OCI-LY3 (cell line): ENCODE data around the gene ERC2.
A peak's percentile ranks its signal among the peaks of the same experiment; 100 is the strongest.

Experiments used
- H2AFZ ChIP-seq: fragments of 200-600, 300-600 bp; shearing (Covaris generic); 2 replicates; pipeline ENCODE4 v1.6.0; 2014; ENCODE audit warnings: antibody characterized with exemption, low read depth, low read length
- H3K27ac ChIP-seq: fragments of 200-600, 300-600 bp; sonication (generic); 2 replicates; pipeline ENCODE4 v1.5.1; 2014; ENCODE audit warnings: mild to moderate bottlenecking, low read length, moderate library complexity, mixed read lengths
- H3K27me3 ChIP-seq: fragments of 200-600, 300-600 bp; sonication (generic); 2 replicates; pipeline ENCODE4 v1.6.1; 2014; ENCODE audit warnings: low read depth, low read length, mixed read lengths
- H3K36me3 ChIP-seq: fragments of 200-600, 300-600 bp; sonication (generic); replicated peaks from 2 replicates; pipeline ENCODE3; 2014; ENCODE audit warnings: low read depth, low read length, mixed read lengths
- H3K4me1 ChIP-seq: fragments of 300-600, 200-600 bp; sonication (generic); 2 replicates; pipeline ENCODE4 v1.6.1; 2014; ENCODE audit warnings: low read length, mixed read lengths
- H3K4me2 ChIP-seq: fragments of 200-600, 300-600 bp; sonication (generic); 2 replicates; pipeline ENCODE4 v1.6.1; 2014; ENCODE audit warnings: low read length, mixed read lengths
- H3K4me3 ChIP-seq: fragments of 300-600, 200-600 bp; sonication (generic); 2 replicates; pipeline ENCODE4 v1.5.1; 2014; ENCODE audit warnings: antibody characterized with exemption, mild to moderate bottlenecking, low read length, moderate library complexity
- H3K79me2 ChIP-seq: fragments of 300-600, 200-600 bp; shearing (Covaris generic); 2 replicates; pipeline ENCODE4 v1.6.1; 2014; ENCODE audit warnings: mild to moderate bottlenecking, low read length, mixed read lengths
- H3K9ac ChIP-seq: fragments of 300-600, 200-600 bp; shearing (Covaris generic); 2 replicates; pipeline ENCODE4 v1.6.0; 2014; ENCODE audit warnings: mild to moderate bottlenecking, low read length, moderate library complexity
- H3K9me3 ChIP-seq: fragments of 200-600, 300-600 bp; shearing (Covaris generic); 2 replicates; pipeline ENCODE4 v1.6.1; 2014; ENCODE audit warnings: low read length, mixed read lengths; ENCODE audit not compliant: insufficient read depth
- H4K20me1 ChIP-seq: fragments of 200-600, 300-600 bp; sonication (generic); 2 replicates; pipeline ENCODE4 v1.6.1; 2016; ENCODE audit warnings: low read length, mixed read lengths; ENCODE audit not compliant: insufficient read depth
- CTCF ChIP-seq: fragments of 200-600, 300-600 bp; sonication (generic); IDR thresholded peaks from 2 replicates; pipeline ENCODE4 v1.5.1; 2014; ENCODE audit warnings: antibody characterized with exemption, low read length, low read depth
- EZH2phosphoT487 ChIP-seq: fragments of 200-600 bp; shearing (Covaris generic); IDR thresholded peaks from 2 replicates; pipeline ENCODE4 v1.6.1; 2018; ENCODE audit warnings: antibody characterized with exemption, mixed run types, low read depth

ERC2 gene

GRCh38 chr3:55751730-55752129 is 716.5 kb downstream of the ERC2 start:
- Histone ChIP-seq H3K4me2 (no peak overlapping the region), H3K27ac (no peak overlapping the region), H3K4me3 (no peak overlapping the region), H3K27me3 (peaks cover 20% of the 10 kb centered on the region), H3K79me2 (no peaks in the 10 kb centered on the region), H3K9me3 (no peaks in the 10 kb centered on the region), H3K36me3 (no peaks in the 10 kb centered on the region), H2AFZ (no peak overlapping the region), H4K20me1 (no peaks in the 10 kb centered on the region), H3K9ac (no peak overlapping the region), H3K4me1 (no peaks in the 10 kb centered on the region)
- no peak for TF ChIP-seq EZH2phosphoT487
- no peak for TF ChIP-seq CTCF

- no peaks in the 10 kb centered on the region for H4K20me1 ChIP-seq
- H3K9ac ChIP-seq: no peak overlapping the region
- H3K36me3 ChIP-seq: no peaks in the 10 kb centered on the region
- TF ChIP-seq EZH2phosphoT487: no peak
- H3K79me2 ChIP-seq: no peaks in the 10 kb centered on the region
- H3K27me3 ChIP-seq: peaks cover 14% of the 10 kb centered on the region; the same call in 1 of the 2 replicates
- no peaks in the 10 kb centered on the region for H3K4me1 ChIP-seq
- H2AFZ ChIP-seq: no peak overlapping the region
- H3K4me2 ChIP-seq: no peak overlapping the region
- H3K27ac ChIP-seq: no peak overlapping the region
- no peaks in the 10 kb centered on the region for H3K9me3 ChIP-seq
- H3K4me3 ChIP-seq: no peak overlapping the region
These were observed 717.7 kb downstream of the ERC2 start for GRCh38 chr3:55750525-55750924.

GRCh38 chr3:55749036-55749435 is 719.2 kb downstream of the ERC2 start:
- Histone ChIP-seq H3K4me3 (no peak overlapping the region), H3K27me3 (peaks cover 14% of the 10 kb centered on the region; the same call in 1 of the 2 replicates), H3K9ac (no peak overlapping the region), H3K36me3 (no peaks in the 10 kb centered on the region), H3K79me2 (no peaks in the 10 kb centered on the region), H3K4me1 (no peaks in the 10 kb centered on the region), H4K20me1 (no peaks in the 10 kb centered on the region), H3K27ac (no peak overlapping the region), H3K9me3 (no peaks in the 10 kb centered on the region), H3K4me2 (no peak overlapping the region), H2AFZ (no peak overlapping the region)
- no peak for TF ChIP-seq CTCF
- no peak for TF ChIP-seq EZH2phosphoT487

- H3K4me3 ChIP-seq: no peak overlapping the region
- no peaks in the 10 kb centered on the region for H3K79me2 ChIP-seq
- no peaks in the 10 kb centered on the region for H4K20me1 ChIP-seq
- TF ChIP-seq CTCF (peak; percentile 65), EZH2phosphoT487 (no peak)
- H3K36me3 ChIP-seq: no peaks in the 10 kb centered on the region
- no peak overlapping the region for H3K9ac ChIP-seq
- H3K27ac ChIP-seq: no peak overlapping the region
- H3K27me3 ChIP-seq: peaks cover 6% of the 10 kb centered on the region; the same call in 1 of the 2 replicates
- H3K9me3 ChIP-seq: no peaks in the 10 kb centered on the region
- no peaks in the 10 kb centered on the region for H3K4me1 ChIP-seq
- H2AFZ ChIP-seq: no peak overlapping the region
- no peak overlapping the region for H3K4me2 ChIP-seq
These were observed 721.4 kb downstream of the ERC2 start for GRCh38 chr3:55746808-55747413.

- Histone ChIP-seq H3K27me3 (peaks cover 5% of the 10 kb centered on the region; the same call in 1 of the 2 replicates), H3K36me3 (no peaks in the 10 kb centered on the region), H3K9me3 (no peaks in the 10 kb centered on the region), H3K9ac (no peak overlapping the region), H2AFZ (no peak overlapping the region), H4K20me1 (no peaks in the 10 kb centered on the region), H3K4me3 (no peak overlapping the region), H3K27ac (no peak overlapping the region), H3K4me2 (no peak overlapping the region), H3K4me1 (no peaks in the 10 kb centered on the region), H3K79me2 (no peaks in the 10 kb centered on the region)
- TF ChIP-seq EZH2phosphoT487: no peak
- TF ChIP-seq CTCF: no peak
These were observed 725.5 kb downstream of the ERC2 start for GRCh38 chr3:55742832-55743136.
